GM19193 (cell line): ENCODE data around the gene OR51E2.

ENCODE experiments used
- POLR2A ChIP-seq: IDR thresholded peaks from 4 replicates; pipeline ENCODE4 v1.6.1; 2011; ENCODE audit not compliant: insufficient read depth, insufficient read length; ENCODE audit errors: extremely low read depth

OR51E2 gene

GRCh38 chr11:4673781-4674180 is 23.9 kb downstream of the OR51E2 start:
- no peak for TF ChIP-seq POLR2A

GRCh38 chr11:4672470-4672869 is 25.2 kb downstream of the OR51E2 start:
- TF ChIP-seq POLR2A = no peak

- TF ChIP-seq POLR2A = no peak
These were observed 25.9 kb downstream of the OR51E2 start for GRCh38 chr11:4671741-4672140.

- TF ChIP-seq POLR2A = no peak
These were observed 32.2 kb downstream of the OR51E2 start for GRCh38 chr11:4665424-4665823.

GRCh38 chr11:4664786-4665185 is 32.9 kb downstream of the OR51E2 start:
- no peak for TF ChIP-seq POLR2A

GRCh38 chr11:4664183-4664582 is 33.5 kb downstream of the OR51E2 start:
- TF ChIP-seq POLR2A = no peak

- no peak for TF ChIP-seq POLR2A
These were observed 34.8 kb downstream of the OR51E2 start for GRCh38 chr11:4662876-4663275.

GRCh38 chr11:4658629-4659445 is 38.8 kb downstream of the OR51E2 start:
- TF ChIP-seq POLR2A = no peak

- no peak for TF ChIP-seq POLR2A
These were observed 42.9 kb downstream of the OR51E2 start for GRCh38 chr11:4654635-4655369.

GRCh38 chr11:4647766-4648165 is 49.9 kb downstream of the OR51E2 start:
- no peak for TF ChIP-seq POLR2A

- no peak for TF ChIP-seq POLR2A
These were observed 51.7 kb downstream of the OR51E2 start for GRCh38 chr11:4645974-4646373.

GRCh38 chr11:4644233-4644632 is 53.4 kb downstream of the OR51E2 start:
- TF ChIP-seq POLR2A = no peak

- TF ChIP-seq POLR2A = no peak
These were observed 54.0 kb downstream of the OR51E2 start, which contains the start of gene OR51E1 for GRCh38 chr11:4643682-4644081. Gene OR51E1, plus strand, starts transcription at chr11:4643982. Its CDS starts 8,545 bp downstream, at chr11:4652527.

GRCh38 chr11:4643076-4643475 is 54.6 kb downstream of the OR51E2 start:
- no peak for TF ChIP-seq POLR2A

- no peak for TF ChIP-seq POLR2A
These were observed 55.6 kb downstream of the OR51E2 start for GRCh38 chr11:4642043-4642442.

GRCh38 chr11:4641501-4641900 is 56.2 kb downstream of the OR51E2 start:
- no peak for TF ChIP-seq POLR2A
